Activated CD8-positive, alpha-beta memory T cell treated with anti-CD3 and anti-CD28 coated beads for 1 hour (primary cell): ENCODE data around the gene DCTN1.
A peak's percentile ranks its signal among the peaks of the same experiment; 100 is the strongest.
"Not testable (repeated sequence)": the region's sequence is repeated elsewhere in the genome, so short reads cannot be mapped to it uniquely, and the experiment has no call there.

Experiments
- DNase-seq, 2 donors: peaks; one replicate each; pipeline ENCODE4 v3.0.0-alpha.2; 2020; ENCODE audit warnings: low read depth in 1 of 2; ENCODE audit errors: extremely low read depth in 1 of 2

The DCTN1 gene

DNA sequence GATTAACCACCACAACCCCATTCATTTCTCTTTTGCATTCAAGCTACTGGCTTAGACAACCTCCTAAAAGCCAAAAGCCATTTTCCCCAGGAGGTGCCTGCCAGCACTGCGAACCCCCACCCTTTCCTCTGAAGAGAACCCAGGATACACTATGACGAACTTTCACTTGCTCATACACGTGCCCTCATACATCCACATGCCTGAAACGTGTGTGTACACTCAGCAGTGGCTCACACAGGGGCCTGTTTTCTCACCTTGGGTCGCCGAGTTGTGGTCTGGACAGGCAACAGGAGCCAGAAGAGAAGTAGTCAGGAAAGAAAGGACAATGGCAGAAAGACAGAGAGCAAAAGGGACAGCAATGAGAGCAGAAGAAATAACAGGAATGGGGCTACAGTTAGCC, 7.4 kb downstream of the DCTN1 start:
- no peak for DNase-seq

DNA sequence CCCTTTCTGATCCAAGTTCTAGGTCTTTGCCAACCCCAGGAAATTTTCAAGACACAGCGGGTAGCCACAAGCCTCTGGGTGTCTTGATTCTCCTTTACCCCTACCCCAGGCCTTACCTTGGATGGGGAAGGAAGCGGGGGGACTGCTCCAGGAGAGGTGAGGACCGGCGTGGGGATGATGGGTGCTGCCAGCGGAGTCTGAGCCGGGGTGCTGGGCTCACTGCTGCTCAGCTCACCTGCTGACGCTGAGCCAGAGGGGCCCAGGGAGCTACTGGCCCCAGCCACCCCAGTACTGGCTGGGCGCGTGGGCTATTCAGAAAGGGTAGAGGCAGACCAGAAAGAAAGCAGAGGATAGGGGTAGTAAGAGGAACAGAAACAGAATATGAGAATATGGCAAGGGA, 8.7 kb downstream of the DCTN1 start:
- DNase-seq: no peak

DNA sequence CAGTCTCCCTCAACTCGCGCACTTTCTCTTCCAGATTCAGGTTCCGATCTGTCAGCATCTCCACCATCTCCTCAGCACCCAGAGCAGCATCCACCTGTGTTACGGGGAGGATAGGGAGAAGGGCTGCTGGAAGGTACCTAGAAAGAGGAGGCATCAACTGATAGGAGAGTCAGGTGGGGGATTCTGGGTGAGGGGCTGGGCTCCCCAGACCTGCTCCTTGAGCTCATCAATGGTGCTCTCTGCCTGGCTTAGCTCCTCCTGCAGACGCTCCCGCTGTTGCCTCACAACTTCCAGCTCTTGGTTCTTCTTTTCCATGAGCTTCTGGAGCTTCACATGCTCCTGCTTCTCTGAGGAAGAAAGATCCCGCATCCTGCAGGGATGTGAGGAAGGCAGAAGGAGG, 10.1 kb downstream of the DCTN1 start:
- DNase-seq: no peak

DNA sequence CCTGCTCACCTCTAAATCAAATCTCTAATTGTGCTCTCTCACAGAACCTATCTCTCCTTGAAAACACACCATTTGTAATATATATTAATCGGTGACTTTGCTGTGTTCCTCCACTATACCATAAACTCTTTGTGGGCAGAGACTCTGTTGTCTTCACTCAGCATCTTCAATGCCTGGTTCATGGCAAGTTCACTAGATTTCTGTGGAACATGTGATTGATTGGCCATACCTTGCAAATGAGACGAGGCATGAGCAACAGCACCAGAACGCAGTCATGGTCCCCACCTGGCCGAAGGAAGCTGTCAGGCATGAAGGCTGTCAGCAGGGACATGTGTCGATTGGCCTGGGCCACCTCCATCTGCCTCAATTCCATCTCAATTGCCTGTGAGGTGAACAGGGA, 11.6 kb downstream of the DCTN1 start:
- DNase-seq: no peak

DNA sequence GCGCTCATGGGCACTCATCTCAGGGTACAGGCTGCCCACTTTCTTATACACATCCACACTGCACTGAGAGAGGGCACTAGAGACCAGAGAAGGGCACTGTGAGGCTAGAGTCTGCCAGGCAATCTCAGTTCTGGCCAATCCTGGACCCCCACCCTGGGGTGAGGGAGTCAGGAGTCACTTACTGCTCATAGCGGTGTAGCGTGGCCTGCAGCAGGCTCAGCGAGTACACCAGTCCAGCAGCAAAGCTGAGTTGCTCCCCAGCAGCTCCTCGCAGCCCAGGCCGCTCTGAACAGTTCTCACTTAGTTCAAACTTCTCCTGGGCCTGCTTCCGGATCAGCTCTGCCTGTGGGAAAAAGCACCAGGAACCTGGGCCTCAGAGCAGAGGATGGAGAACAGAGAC, 12.3 kb downstream of the DCTN1 start:
- DNase-seq: no peak

DNA sequence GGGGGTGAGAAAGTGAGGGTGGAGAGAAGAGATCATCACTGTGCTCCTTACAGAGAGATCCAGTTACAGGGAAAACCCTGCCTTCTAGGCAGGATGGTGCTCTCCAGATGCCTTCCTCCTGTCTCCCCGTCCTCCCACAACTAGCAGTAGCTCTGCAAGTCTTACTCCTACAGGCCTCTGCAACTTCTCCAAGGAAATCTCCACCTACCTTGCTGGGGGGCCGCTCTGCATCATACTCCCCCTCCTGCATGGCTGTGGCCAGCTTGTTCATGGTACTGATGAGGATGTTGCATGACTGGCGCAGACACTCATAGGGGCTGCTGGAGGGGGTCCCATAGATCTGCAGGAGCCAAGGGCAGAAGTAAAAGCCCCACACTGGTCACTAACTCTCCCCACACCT, 14.1 kb downstream of the DCTN1 start:
- no peak for DNase-seq

DNA sequence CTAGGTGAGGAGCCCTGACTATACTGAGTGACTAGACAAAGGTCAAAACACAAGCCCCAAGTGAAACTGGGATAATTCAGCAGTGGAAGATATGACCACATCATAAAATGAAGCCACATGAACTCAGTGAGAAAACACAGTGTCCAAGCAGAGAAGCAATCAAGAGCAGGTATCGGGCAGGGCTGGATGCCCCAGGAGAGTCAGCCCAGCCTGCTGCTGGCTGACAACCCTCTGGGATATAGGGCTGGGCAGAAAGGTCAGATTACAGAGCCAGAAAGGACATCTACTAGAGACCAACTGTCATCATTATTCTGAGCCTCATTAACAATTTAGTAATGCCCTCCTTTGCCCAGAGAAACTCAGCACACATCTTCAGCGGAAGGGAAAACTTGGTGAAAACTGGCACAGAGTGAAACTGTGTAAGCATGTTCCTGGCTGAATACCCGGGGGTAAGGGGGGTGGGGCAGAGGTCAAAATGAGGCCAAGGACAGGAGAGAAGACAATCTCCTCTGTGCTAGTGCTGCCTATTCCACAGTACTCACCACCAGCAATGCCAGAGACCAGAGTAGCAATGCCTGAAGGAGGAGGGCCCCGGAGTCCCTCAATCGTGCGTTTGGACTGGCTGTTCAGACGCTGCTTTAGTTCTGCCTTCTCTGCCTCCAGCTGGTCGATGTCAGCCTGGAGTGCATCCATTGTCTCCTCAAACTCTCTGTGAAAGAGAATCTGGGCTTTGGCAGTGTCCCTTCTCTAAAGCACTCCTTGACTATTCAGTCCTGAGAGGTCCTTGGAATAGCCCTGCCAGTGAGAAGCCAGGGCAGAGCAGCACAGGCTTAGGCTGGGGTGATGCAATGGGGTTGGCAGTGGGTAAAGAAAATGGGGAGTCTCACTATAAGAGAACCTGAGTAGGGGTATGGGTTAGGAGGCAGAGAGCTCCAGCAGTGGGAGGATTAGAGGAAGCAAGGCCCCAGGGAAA, 15.3 kb downstream of the DCTN1 start:
- DNase-seq: no peak

DNA sequence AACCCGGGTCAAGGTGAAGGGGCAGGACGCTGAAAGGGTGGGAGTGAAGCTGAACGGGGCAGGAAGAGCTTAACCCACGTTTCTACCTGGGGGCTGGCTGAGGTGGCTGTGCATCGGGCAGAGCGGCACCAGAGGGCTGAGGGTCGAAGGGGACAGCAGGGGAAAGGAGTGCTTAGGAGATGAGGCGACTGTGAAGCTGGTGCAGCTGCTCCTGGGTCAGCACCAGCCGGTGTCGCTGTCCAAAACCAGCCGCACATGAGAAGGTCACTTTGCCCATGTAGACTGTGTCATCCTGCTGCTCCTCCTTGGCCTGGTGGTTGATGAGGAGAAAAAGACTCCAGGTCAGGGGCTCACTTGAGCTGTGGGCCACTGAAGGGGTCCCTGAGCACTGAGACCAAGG, 18.8 kb downstream of the DCTN1 start:
- no peak for DNase-seq

DNA sequence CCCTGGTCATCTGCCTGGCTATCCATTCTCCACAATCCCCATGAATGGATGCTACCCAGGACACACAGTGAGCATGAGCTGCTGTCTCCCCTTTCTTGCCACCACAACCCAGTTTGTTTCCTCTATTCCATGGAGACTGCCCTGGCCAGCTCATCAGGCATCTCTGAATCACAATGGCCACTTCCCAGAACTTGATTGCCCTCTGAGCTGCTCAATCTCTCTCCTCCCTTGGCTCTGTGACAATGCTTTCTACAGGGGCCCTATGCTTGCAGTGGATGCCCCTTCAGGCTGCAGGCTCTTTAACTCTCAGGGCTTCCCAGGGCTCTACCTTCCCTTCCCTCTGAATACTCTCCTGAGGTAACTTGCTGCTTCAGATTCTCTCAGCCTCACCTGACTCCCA, 22.5 kb downstream of the DCTN1 start:
- DNase-seq: no peak

DNA sequence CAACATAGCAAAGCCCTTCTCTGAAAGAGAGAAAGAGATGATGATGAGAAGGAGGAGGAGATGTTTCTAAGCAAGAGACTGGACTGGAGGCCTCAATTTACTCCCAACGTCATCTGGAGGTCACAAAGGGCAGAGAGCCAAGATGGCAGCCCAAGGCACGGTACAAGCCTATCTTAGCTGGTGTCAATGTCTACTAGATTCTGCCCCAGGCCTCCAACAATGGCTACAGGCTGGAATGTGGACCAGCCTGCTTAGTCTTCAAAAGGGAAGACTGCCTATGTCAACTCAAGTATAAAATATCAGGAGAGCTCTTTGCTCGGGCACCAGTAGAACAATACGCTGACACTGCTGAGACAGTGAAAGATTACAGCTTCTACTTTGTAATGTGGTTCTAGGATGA, 30.2 kb downstream of the DCTN1 start:
- no peak for DNase-seq

DNA sequence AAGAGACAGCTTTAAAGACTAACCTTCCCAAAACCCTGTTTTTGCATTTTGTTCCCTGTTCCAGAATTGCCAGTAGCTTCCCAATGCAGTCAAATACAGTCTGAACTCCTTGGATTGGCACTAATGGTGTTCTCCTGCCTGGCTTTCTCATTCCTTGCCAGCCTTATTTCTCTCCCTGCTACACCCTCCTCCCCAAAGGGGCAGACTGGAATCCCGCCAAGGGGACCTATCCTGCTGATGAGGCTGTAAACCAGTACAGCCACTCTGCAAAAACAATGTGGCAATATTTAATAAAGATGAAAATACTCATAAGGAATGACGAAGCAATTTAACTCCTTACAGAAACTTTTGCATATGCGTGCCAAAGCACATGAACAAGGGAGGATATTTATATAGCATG, 32.4 kb downstream of the DCTN1 start:
- no peak for DNase-seq

DNA sequence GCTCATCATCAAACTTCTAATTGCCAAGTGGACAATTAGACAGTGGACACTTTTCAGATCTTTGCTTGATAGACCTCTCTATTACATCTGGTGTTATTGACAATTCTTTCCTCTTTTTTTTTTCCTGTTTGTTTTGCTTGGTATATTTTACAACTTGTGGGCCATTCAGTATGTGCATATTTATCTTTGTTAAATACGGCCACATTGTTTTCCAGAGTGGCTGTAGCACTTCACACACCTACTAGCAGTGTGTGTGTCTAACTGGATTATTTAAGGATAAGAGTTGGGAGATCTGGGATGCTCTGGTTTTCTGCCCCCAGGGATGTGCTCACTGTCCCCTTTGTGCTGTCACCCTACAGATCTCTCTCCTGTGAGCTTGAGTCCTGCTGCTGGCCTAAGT, 32.8 kb downstream of the DCTN1 start:
- no peak for DNase-seq

DNA sequence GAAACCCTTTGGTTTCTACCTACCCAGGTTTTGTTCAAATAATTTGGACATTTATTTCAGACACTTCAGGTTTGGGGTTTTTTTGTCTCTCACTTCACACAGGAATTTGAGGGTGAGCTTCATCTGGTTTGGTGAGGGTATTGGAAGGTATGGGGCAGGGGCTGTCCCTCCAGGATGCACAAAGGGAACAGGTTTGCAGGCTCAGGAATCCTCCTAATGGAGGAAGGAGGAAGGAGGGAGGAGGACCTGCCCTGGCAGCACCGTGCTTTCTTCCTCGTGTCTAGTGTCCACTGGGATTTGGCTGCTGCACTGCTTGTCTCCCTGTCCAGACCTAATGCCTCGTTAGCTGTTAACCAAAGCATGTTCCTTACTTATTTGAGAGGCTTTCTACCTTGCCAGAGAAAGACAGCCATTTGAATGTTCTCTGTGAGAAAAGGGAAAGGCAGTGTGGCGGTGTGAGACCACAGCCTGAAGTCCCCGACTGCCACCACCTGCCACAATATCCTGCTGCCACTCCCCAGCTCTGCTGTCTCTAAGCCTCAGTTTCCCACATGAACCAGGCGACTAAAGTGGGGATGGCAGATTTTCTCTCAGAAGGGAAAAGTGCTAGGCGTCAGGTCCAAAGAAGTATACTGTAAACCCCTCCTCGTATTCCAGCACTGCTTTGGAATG, 34.7 kb downstream of the DCTN1 start:
- DNase-seq: no peak

DNA sequence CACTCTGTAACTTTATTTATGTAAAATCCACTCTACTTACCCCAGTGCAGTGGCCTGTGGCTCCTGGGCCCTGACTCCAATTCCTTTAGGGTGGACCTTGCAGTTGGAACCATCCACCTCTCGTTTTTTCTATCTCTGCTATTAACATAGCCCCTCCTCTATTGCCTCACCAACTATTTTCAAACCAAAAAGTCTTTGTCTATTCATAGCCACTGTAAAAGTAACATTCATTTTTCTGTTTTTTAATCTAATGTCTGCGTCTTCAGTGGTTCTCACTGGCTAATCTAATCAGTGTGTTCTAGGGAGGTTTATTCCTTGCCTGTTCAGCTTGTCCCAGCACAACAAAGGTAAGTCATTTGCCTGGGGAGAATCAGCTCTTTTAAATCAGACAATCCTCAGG, 36.8 kb downstream of the DCTN1 start, which contains the start of gene SLC4A5:
TSS of gene SLC4A5 (minus strand) at position 101 of the 400 bp plus-strand sequence. CDS start 28,393 bp downstream, outside the sequence.
- DNase-seq: no peak

DNA sequence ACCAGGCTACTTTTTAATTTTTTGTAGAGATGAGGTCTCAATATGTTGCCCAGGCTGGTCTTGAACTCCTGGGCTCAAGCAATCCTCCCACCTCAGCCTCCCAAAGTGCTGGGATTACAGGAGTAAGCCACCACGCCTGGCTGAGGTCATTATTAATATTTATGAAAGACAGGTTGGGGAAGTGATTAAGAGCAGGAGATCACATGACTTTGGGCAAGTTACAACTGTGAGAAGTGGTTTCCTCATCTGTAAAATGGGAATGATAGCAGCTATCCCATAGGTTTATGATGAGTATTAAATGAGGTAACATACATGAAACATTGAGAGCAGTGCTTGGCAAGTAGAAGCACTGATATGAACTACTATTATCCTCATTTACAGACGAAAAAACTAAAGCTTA, 43.9 kb downstream of the DCTN1 start:
- not testable (repeated sequence) for DNase-seq

DNA sequence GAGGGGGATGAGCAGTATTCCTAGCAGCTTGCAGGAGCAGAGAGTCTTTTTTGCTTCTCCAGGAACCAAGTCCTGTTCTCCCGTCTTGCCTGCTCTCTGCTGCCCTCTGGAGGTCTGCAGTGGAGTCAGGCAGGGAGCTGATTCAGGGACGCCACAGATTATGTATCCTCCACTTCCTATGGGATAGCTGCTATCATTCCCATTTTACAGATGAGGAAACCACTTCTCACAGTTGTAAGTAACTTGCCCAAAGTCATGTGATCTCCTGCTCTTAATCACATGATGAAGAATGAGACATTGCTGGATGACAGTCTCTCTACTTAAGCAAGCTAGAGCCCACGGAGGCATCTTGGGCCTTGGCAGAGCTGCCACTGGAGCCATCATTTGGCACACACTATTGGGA, 45.2 kb downstream of the DCTN1 start:
- peak; percentile 19 to 62 for DNase-seq

DNA sequence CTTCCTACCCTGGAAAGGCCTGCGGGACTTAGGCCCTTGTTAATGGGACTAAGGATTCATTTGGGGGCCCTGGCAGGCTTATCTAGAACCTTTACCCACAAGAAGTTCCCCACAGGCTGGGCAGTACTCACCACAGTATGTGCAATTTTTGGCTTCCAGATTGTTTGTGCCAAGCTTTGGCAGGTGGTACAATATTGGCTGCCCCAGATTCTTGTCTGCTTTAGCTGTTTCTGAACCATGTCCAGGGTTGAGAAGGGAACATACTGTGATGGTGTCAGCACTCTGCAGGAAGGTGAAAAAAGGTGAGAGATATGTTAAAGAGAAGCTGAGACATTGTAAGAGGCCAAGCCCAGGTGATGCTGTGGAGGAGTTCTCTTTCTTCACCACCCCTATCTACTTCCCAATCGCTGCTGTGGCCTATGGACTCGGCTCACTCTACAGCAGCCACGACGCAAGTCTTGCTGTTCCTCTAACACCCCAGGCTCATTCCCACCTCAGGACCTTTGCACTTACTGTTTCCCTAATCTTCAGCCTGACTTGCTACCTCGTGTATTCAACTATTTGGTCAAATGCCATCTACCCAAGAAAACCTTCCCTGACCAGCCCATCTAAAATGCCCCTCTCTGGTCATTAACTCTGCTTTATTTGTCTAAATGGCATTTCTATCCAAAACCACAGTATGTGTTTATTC, 46.1 kb downstream of the DCTN1 start:
- no peak for DNase-seq

DNA sequence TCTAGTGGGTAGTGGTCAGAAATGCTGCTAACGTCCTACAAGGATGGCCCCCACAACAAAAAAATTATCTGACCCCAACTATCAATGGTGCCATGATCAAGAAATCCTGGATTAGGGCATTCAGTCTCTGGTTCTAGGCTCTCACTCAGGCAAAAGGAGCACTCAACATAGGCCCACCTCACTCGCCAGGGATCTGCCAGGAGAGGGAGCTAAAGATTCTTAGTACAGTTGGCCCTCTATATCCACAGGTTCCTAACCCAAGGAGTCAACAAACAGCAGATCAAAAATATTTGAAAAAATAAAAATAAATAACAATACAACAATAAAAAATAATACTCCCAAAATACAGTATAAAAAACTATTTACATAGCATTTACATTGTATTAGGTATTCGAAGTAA, 46.9 kb downstream of the DCTN1 start:
- DNase-seq: no peak

DNA sequence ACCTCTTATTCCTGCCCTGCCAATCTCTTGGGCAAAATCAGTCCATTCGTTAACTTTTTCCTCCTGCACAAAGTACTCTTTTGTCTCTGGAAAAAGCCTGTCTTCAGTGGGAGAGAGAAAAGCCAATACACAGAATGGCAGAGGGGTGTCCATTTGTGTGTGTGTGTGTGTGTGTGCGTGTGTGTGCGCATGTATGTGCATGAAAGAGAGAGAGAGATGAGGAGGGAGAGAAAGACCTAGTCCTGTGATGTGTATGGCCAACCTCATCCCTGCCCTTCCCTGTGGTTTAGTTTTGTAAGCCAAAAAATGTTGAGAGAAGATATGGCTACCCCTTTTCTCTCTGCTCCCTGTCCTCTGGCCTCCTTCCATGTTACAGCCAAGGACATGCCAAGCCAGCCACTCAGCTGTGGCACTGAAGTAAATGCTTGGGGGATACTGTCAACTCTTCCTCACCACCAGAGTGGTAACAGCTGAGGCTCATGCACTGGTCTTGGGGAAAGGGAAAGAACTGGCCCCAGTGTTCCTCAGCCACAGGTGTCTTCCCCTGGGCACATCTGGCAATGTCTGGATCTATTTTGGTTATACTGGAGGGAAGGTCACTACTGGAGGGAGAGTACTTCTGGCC, 47.4 kb downstream of the DCTN1 start:
- no peak for DNase-seq

DNA sequence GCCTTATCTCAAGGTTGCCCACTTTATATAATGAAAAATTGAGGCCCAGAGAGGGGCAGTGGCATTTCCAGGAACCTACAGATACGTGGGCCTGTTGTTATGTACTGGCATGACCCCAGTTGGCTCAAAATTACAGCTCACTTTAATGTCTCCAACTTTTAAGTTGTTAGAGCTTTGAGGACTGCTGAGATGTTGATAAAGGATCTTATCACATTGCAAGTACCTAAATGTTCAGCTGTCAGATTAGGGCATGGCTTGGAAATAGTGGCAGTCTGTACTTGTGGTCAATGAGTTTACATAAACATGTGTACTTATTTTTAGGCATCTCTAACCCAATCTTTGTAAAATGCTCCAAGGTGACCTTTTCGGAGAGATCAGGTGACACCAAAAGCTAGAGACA, 51.5 kb downstream of the DCTN1 start:
- DNase-seq: no peak

DNA sequence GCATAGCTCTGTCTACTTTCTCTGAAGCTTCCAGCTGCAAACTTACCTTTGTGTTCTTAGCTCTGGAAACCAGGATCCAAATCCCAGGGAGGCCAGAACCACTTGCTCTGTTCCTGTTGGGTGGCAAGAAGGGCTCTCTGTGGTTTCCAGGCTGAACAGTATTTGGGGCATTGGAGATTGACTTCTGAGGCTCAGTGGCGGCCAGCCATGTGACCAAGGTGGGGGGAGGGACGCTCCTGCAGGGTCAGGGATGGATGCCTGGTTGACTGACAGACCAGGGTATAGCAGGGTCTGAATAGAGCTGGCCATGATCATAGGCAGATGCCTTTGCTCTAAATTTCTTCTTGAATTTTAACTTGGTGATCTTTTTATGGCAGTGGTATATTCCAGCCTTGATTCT, 52.0 kb downstream of the DCTN1 start:
- DNase-seq: no peak
